Stimulated activated CD8-positive, alpha-beta memory T cell treated with anti-CD3 and anti-CD28 coated beads, Interleukin-15, amount 100 ng/mL, for 48 hours (primary cell): ENCODE data around the gene LSM2.

Source experiments
- DNase-seq, 2 donors: peaks; one replicate each; pipeline ENCODE4 v3.0.0-alpha.2; 2020; ENCODE audit warnings: low read depth in 2 of 2

LSM2 gene

DNA sequence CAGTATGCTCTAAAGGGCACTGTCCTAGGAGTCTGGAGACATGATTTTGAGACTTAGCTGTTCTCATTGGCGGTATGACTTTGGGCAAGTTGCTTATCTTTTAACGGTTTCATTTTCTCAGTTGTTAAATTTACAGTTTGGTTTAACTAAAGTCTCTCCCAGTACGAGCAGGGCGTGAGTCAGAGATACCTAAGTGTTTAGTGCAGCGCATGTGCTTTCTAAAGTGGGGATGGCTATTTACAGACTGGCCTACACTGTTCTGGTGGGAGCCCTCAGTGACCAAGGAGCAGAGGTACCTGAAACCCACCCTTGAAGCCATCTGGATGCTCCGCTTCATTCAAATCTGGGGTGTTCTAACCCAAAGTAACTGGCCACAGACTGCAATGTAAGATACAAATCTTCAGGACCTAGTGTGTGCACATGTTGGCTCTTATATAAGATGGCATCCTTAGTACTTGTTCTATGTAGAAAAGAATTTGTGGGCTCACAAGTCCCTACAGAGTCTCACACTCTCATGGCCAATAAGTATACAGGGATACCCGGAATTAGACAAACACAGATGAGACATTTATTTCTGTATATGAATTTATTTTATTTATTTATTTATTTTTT, 56.2 kb downstream of the LSM2 start:
- DNase-seq: no peak

DNA sequence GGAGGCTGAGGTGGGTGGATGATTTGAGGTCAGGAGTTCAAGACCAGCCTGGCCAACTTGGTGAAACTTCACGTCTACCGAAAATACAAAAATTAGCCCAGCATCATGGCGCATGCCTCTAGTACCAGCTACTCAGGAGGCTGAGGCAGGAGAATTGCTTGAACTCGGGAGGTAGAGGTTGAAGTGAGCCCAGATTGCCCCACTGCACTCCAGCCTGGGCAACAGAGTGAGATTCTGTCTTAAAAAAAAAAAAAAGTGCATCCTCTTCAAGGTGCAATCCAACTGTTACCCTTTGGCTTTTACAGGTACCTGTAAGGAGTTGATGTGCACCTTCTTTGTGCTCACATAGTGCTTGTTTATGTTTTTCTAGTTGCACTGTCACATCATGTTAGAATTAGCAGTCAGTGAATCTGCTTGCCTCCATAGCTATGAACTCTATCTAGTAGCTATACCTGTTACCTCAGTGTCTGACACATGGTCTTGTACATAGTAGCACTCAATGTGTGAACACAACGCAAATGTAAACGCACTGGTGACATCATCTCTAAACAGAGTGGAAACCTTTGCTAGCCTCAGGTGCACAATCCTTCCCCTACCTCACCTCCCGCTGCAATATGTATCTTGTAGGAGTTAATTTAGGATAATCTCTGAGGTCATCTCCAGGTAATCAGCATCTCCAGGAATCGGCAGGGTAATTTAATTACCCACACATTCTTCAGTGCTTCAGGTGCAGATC, 57.3 kb downstream of the LSM2 start:
- no peak for DNase-seq
